Neural cell (in vitro differentiated cells): ENCODE measurements around the gene CXCL1. TPM values are rescaled to one million over a fixed set of nuclear protein-coding genes. Genes with fewer than 3 reads are reported as not detected.

Experiments used
- H2AFZ ChIP-seq: fragments of 200-600, 300-800 bp; sonication (generic), shearing (Covaris generic); 2 replicates; pipeline ENCODE4 v1.6.0; 2014; ENCODE audit warnings: low read depth, mild to moderate bottlenecking, antibody characterized with exemption, low read length, moderate library complexity
- H3F3A ChIP-seq: fragments of 200-600 bp; shearing (Covaris generic); 2 replicates; pipeline ENCODE4 v1.6.1; 2016; ENCODE audit warnings: mild to moderate bottlenecking, moderate library complexity, mixed read lengths, antibody characterized with exemption, low read length; ENCODE audit not compliant: insufficient read depth, poor library complexity, severe bottlenecking
- H3K27ac ChIP-seq: fragments of 200-600, 300-800 bp; sonication (generic), shearing (Covaris generic); 2 replicates; pipeline ENCODE4 v1.5.1; 2014; ENCODE audit warnings: mild to moderate bottlenecking, low read length, moderate library complexity
- H3K27me3 ChIP-seq: fragments of 300-800, 200-600 bp; sonication (generic), shearing (Covaris generic); 2 replicates; pipeline ENCODE4 v1.6.0; 2014; ENCODE audit warnings: mild to moderate bottlenecking, low read depth, low read length, moderate library complexity; ENCODE audit not compliant: insufficient read depth
- H3K36me3 ChIP-seq: fragments of 300-800, 200-600 bp; sonication (generic), shearing (Covaris generic); 2 replicates; pipeline ENCODE4 v1.5.1; 2014; ENCODE audit warnings: mild to moderate bottlenecking, antibody characterized with exemption, low read length, moderate library complexity; ENCODE audit not compliant: insufficient read depth
- H3K4me2 ChIP-seq: fragments of 300-800, 200-600 bp; sonication (generic), shearing (Covaris generic); 2 replicates; pipeline ENCODE4 v1.6.0; 2014; ENCODE audit warnings: mild to moderate bottlenecking, low read length
- H3K4me3 ChIP-seq: fragments of 300-800, 200-600 bp; sonication (generic), shearing (Covaris generic); 2 replicates; pipeline ENCODE4 v1.5.1; 2014; ENCODE audit warnings: mild to moderate bottlenecking, low read length, moderate library complexity
- H3K79me2 ChIP-seq: fragments of 200-600 bp; shearing (Covaris generic); replicated peaks from 2 replicates; pipeline ENCODE4 v1.6.0; 2014; ENCODE audit warnings: mild to moderate bottlenecking, low read length, moderate library complexity; ENCODE audit not compliant: insufficient read depth
- H3K9ac ChIP-seq: fragments of 300-800, 200-600 bp; sonication (generic), shearing (Covaris generic); 2 replicates; pipeline ENCODE4 v1.6.1; 2016; ENCODE audit warnings: mild to moderate bottlenecking, low read length, mixed read lengths
- H3K9me2 ChIP-seq: fragments of 200-600 bp; shearing (Covaris generic); 2 replicates; pipeline ENCODE4 v1.6.1; 2016; ENCODE audit warnings: mild to moderate bottlenecking, low read length, mixed read lengths; ENCODE audit not compliant: insufficient read depth
- H3K9me3 ChIP-seq: fragments of 200-600, 300-800 bp; sonication (generic), shearing (Covaris generic); 2 replicates; pipeline ENCODE4 v1.6.1; 2016; ENCODE audit warnings: mild to moderate bottlenecking, mixed run types, low read length, moderate library complexity, mixed read lengths
- H4K20me1 ChIP-seq: fragments of 200-600 bp; shearing (Covaris generic); 2 replicates; pipeline ENCODE4 v1.6.1; 2016; ENCODE audit warnings: mild to moderate bottlenecking, mixed run types; ENCODE audit not compliant: insufficient read depth
- CTCF ChIP-seq: fragments of 450-650 bp; IDR thresholded peaks from 2 replicates; pipeline ENCODE4 v1.5.1; 2014; ENCODE audit warnings: antibody characterized with exemption, mild to moderate bottlenecking, moderate library complexity; ENCODE audit not compliant: poor library complexity, severe bottlenecking
- EP300 ChIP-seq: fragments of 450-650 bp; conservative IDR thresholded peaks from 2 replicates; pipeline ENCODE4 v1.6.1; 2014; ENCODE audit warnings: antibody characterized with exemption, mild to moderate bottlenecking, moderate library complexity; ENCODE audit not compliant: poor library complexity, severe bottlenecking
- EZH2 ChIP-seq: fragments of 200-600, 300-800 bp; shearing (Covaris generic), sonication (generic); IDR thresholded peaks from 2 replicates; pipeline ENCODE4 v1.6.1; 2014; ENCODE audit warnings: antibody characterized with exemption, low read length, borderline replicate concordance, mild to moderate bottlenecking; ENCODE audit not compliant: insufficient read depth, poor library complexity, severe bottlenecking
- MXI1 ChIP-seq: fragments of 450-650 bp; conservative IDR thresholded peaks from 2 replicates; pipeline ENCODE4 v1.6.1; 2014; ENCODE audit warnings: antibody characterized with exemption, mild to moderate bottlenecking; ENCODE audit not compliant: poor library complexity, severe bottlenecking
- POLR2AphosphoS5 ChIP-seq: IDR thresholded peaks from 2 replicates; pipeline ENCODE4 v1.6.1; 2012
- RAD21 ChIP-seq: fragments of 450-650 bp; conservative IDR thresholded peaks from 2 replicates; pipeline ENCODE4 v1.6.1; 2014; ENCODE audit warnings: antibody characterized with exemption, mild to moderate bottlenecking, moderate library complexity
- REST ChIP-seq: IDR thresholded peaks from 2 replicates; pipeline ENCODE4 v1.6.1; 2012; ENCODE audit warnings: borderline replicate concordance
- SMC3 ChIP-seq: fragments of 450-650 bp; conservative IDR thresholded peaks from 2 replicates; pipeline ENCODE4 v1.6.1; 2014; ENCODE audit warnings: antibody characterized with exemption, mild to moderate bottlenecking, moderate library complexity; ENCODE audit not compliant: poor library complexity
- TAF1 ChIP-seq: IDR thresholded peaks from 2 replicates; pipeline ENCODE4 v1.6.1; 2012; ENCODE audit warnings: low read depth
- polyA plus RNA-seq: library from polyadenylated mRNA; depleted of rRNA; stranded (reverse); fragments of >200 nt; gene quantifications from 2 replicates; pipeline ENCODE4 v1.2.3, GENCODE V29; 2014

The CXCL1 gene
- polyA plus RNA-seq, 1 donor from 2014 or later, result not detected

GRCh38 chr4:73901031-73901430, 31.8 kb downstream of the CXCL1 start:
- Histone ChIP-seq H3K79me2 (no peaks in the 10 kb centered on the region), H3K4me2 (no peak overlapping the region), H4K20me1 (no peaks in the 10 kb centered on the region), H3K9me3 (no peaks in the 10 kb centered on the region), H3K9ac (no peak overlapping the region), H3F3A (no peaks in the 10 kb centered on the region), H2AFZ (no peak overlapping the region), H3K9me2 (no peaks in the 10 kb centered on the region), H3K36me3 (no peaks in the 10 kb centered on the region), H3K27me3 (no peaks in the 10 kb centered on the region), H3K27ac (no peak overlapping the region), H3K4me3 (no peak overlapping the region)
- TF ChIP-seq TAF1 (no peak), SMC3 (no peak), MXI1 (no peak), RAD21 (no peak), REST (no peak), POLR2AphosphoS5 (no peak), EP300 (no peak)

DNA sequence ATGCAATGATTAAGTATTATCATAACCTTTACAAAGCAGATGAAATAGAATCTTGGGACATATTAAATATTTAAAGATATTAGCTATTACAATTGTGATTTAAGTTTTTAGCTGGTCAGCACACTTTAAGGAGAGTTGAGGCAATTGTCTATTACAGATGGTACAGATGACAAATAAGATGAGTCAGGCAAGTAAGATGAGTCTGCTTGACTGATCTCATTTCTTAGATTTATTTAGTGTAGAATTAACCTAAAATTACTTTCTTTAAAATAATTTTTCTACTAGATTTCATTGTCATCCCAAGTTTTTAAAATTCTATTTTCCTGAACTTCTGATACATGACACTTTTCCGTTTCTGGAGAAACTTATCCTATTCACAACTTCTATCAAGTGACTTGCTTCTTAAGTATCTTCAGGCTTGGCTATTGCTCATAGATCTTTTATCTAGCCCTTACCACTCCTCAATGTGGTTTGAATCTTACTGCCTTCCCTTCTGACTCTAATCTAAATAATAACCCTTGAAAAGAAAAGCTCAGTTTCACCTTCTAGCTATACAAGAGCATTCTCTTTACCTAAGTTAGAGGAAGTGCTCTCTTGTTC, 32.9 kb downstream of the CXCL1 start:
- Histone ChIP-seq H2AFZ (no peak overlapping the region), H3K9ac (no peak overlapping the region), H3K79me2 (no peaks in the 10 kb centered on the region), H3K4me3 (no peak overlapping the region), H3K27me3 (no peaks in the 10 kb centered on the region), H3K9me3 (no peaks in the 10 kb centered on the region), H3K27ac (no peak overlapping the region), H3K9me2 (no peaks in the 10 kb centered on the region), H3K36me3 (no peaks in the 10 kb centered on the region), H3F3A (no peaks in the 10 kb centered on the region), H4K20me1 (no peaks in the 10 kb centered on the region), H3K4me2 (no peak overlapping the region)
- TF ChIP-seq SMC3, result no peak
- TF ChIP-seq REST, result no peak
- no peak for TF ChIP-seq POLR2AphosphoS5
- TF ChIP-seq EZH2, result no peak
- TF ChIP-seq MXI1, result no peak
- TF ChIP-seq RAD21, result no peak
- TF ChIP-seq EP300, result no peak
- TF ChIP-seq TAF1, result no peak
- no peak for TF ChIP-seq CTCF
